Measurements from ENCODE around the gene HGD.

DNA sequence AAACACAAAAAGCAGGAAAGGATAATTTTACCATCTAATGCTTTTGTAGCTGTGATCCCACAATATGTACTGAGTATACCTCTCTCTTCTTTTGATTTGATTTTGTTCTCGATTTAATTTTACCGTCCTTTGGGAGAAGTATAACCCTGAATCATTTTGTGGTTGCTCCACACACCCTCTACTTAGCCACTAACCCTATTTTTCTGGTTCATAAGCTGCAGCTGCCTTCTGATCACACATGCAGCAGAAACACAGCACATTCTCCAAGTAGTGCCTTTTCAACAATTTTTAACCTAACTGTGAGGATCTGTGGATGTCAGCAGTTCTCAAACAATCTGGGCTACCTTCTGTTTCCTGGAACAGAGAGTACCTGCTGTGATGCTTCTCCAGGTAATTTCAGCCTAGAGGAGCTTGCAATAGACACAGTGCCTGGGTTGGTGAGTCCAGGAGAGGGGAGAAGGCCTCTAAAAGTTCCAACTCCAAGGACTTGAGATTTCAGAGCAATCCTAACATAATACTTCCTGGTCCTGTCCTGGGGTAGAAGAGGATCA, 40.3 kb downstream of the HGD start:
- TF ChIP-seq, protein P1, sequence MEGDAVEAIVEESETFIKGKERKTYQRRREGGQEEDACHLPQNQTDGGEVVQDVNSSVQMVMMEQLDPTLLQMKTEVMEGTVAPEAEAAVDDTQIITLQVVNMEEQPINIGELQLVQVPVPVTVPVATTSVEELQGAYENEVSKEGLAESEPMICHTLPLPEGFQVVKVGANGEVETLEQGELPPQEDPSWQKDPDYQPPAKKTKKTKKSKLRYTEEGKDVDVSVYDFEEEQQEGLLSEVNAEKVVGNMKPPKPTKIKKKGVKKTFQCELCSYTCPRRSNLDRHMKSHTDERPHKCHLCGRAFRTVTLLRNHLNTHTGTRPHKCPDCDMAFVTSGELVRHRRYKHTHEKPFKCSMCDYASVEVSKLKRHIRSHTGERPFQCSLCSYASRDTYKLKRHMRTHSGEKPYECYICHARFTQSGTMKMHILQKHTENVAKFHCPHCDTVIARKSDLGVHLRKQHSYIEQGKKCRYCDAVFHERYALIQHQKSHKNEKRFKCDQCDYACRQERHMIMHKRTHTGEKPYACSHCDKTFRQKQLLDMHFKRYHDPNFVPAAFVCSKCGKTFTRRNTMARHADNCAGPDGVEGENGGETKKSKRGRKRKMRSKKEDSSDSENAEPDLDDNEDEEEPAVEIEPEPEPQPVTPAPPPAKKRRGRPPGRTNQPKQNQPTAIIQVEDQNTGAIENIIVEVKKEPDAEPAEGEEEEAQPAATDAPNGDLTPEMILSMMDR (IDR thresholded peaks at IDR 0.05; ENCODE audit: low read depth, low read length): no peak
- TF ChIP-seq EZH2phosphoT487 (IDR thresholded peaks at IDR 0.05; ENCODE audit: low read depth): no peak

Measured in OCI-LY3 (cell line).